Mucosa of stomach (tissue), 1 donor: ENCODE measurements around the gene HERC3.

ENCODE experiments used
- H3K27me3 ChIP-seq: one replicate; pipeline ENCODE4 v1.7.0; 2013; ENCODE audit warnings: mild to moderate bottlenecking, low read length; ENCODE audit not compliant: control insufficient read depth, insufficient read depth
- H3K36me3 ChIP-seq: one replicate; pipeline ENCODE4 v1.7.0; 2013; ENCODE audit warnings: low read length; ENCODE audit not compliant: control insufficient read depth, insufficient read depth
- H3K4me1 ChIP-seq: one replicate; pipeline ENCODE4 v1.7.0; 2013; ENCODE audit warnings: mild to moderate bottlenecking, low read length; ENCODE audit not compliant: control insufficient read depth, insufficient read depth
- H3K4me3 ChIP-seq: one replicate; pipeline ENCODE4 v1.7.0; 2013; ENCODE audit warnings: low read length
- H3K9ac ChIP-seq: one replicate; pipeline ENCODE4 v1.7.0; 2013; ENCODE audit warnings: mild to moderate bottlenecking, low read length, moderate library complexity
- H3K9me3 ChIP-seq: one replicate; pipeline ENCODE4 v1.7.0; 2013; ENCODE audit warnings: mild to moderate bottlenecking, low read length, moderate library complexity; ENCODE audit not compliant: control insufficient read depth
- donor health status: Pancreatic carcinoma.

Gene HERC3

GRCh38 chr4:88745581-88746163, 153.4 kb downstream of the HERC3 start:
- H3K27me3 ChIP-seq: no peaks in the 10 kb centered on the region
- H3K9ac ChIP-seq: no peak overlapping the region
- H3K4me1 ChIP-seq: no peaks in the 10 kb centered on the region
- no peaks in the 10 kb centered on the region for H3K9me3 ChIP-seq
- no peak overlapping the region for H3K4me3 ChIP-seq
- peaks cover 8% of the 10 kb centered on the region for H3K36me3 ChIP-seq

DNA sequence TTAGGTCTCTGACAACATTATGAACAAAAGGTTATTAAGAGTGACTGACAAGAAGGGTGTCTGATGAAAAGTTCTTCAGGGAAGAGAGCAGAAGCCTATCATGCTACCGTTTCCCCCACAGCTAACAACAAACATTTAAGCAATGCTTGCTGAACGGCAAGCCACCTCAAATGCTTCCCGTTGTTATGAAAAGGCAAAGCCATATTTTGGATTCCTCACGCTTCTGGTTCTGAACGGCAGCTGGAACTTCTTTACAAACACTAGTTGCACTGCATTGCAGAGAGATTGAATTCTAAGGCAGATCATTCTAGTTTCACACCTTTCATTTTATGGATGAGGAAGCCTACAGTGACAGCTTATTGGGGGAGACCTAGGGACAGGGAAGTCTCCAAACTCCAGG, 153.9 kb downstream of the HERC3 start:
- H3K9ac ChIP-seq: no peak overlapping the region
- no peak overlapping the region for H3K4me3 ChIP-seq
- no peaks in the 10 kb centered on the region for H3K27me3 ChIP-seq
- no peaks in the 10 kb centered on the region for H3K4me1 ChIP-seq
- peaks cover 8% of the 10 kb centered on the region for H3K36me3 ChIP-seq
- no peaks in the 10 kb centered on the region for H3K9me3 ChIP-seq

GRCh38 chr4:88747351-88747750, 155.1 kb downstream of the HERC3 start:
- peaks cover 8% of the 10 kb centered on the region for H3K36me3 ChIP-seq
- H3K27me3 ChIP-seq: no peaks in the 10 kb centered on the region

DNA sequence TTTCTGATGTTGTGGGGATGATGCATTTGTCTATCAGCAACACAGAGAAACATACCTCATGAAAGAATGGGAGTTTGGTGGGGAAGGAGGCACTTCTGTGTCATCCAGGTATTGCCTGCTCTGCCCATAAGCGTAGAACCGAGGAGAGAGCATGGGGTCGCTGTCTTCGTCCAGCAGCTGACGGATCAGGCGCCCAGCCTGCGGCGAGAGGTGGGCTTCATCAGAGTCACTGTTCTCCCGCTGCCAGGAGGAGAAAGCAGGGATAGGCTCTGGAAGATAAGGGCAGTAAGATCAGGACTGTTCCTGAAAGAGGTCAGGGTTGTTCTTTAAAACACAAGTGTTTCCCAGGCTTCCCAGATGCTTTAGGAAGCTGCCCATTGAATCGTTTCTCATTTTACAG, 158.1 kb downstream of the HERC3 start:
- Histone ChIP-seq H3K36me3 (peaks cover 8% of the 10 kb centered on the region), H3K27me3 (no peaks in the 10 kb centered on the region), H3K9ac (no peak overlapping the region), H3K9me3 (no peaks in the 10 kb centered on the region), H3K4me1 (peaks cover 5% of the 10 kb centered on the region), H3K4me3 (no peak overlapping the region)

More at GRCh38 chr4:88747351-88747750, 155.1 kb downstream of the HERC3 start:
- Histone ChIP-seq H3K9ac (no peak overlapping the region), H3K9me3 (no peaks in the 10 kb centered on the region), H3K4me1 (no peaks in the 10 kb centered on the region), H3K4me3 (no peak overlapping the region)

DNA sequence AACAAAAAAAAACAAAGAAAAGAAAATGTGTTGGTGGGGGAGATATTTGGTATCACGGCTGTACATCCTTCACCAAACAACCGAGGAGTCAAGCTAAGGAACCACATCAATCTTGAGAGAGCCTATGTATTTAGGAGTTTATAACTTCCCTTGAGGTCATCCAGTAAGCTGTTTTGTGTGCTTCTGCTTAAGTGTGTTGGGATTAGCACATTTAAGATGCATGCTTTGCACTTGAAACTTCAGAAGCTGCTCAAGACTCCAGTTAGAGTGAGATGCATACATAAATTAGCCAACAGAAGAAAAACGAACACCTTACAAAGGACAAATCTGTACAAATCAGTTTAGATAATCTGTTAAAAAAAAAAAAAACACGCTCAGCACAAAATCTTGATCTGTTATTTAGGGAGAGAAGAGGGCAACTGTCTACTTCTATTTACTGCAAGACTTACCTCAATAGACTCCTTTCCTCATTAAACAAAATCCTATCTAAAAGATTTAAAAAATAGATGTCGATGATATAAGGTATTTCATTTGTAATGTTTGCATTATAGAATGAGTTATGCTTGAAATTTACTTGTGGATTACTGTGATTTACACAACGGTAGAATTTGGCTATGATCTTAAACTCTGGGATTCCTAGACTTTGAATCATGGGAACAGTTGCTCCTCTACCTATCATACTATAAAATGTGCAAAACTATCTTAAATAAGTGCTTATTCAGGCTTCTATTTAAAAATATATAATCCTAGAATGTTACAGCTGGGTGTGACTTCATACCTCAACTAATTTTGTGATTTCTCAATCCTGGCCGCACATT, 159.2 kb downstream of the HERC3 start:
- Histone ChIP-seq H3K36me3 (peaks cover 8% of the 10 kb centered on the region), H3K27me3 (no peaks in the 10 kb centered on the region), H3K4me3 (no peak overlapping the region), H3K9me3 (no peaks in the 10 kb centered on the region), H3K9ac (no peak overlapping the region), H3K4me1 (peaks cover 5% of the 10 kb centered on the region)

- Histone ChIP-seq H3K9me3 (no peaks in the 10 kb centered on the region), H3K36me3 (peaks cover 8% of the 10 kb centered on the region), H3K27me3 (no peaks in the 10 kb centered on the region), H3K9ac (no peak overlapping the region), H3K4me3 (no peak overlapping the region), H3K4me1 (peaks cover 5% of the 10 kb centered on the region)
Measured at GRCh38 chr4:88752076-88752463, 159.8 kb downstream of the HERC3 start.

- Histone ChIP-seq H3K27me3 (no peaks in the 10 kb centered on the region), H3K4me3 (no peak overlapping the region), H3K36me3 (peaks cover 8% of the 10 kb centered on the region), H3K4me1 (peaks cover 5% of the 10 kb centered on the region), H3K9ac (no peak overlapping the region), H3K9me3 (no peaks in the 10 kb centered on the region)
Measured at GRCh38 chr4:88752754-88753153, 160.5 kb downstream of the HERC3 start.

GRCh38 chr4:88753658-88754571, 161.6 kb downstream of the HERC3 start:
- H3K4me3 ChIP-seq: no peak overlapping the region
- H3K9ac ChIP-seq: no peak overlapping the region
- no peaks in the 10 kb centered on the region for H3K9me3 ChIP-seq
- peaks cover 8% of the 10 kb centered on the region for H3K36me3 ChIP-seq
- H3K4me1 ChIP-seq: peaks cover 13% of the 10 kb centered on the region
- H3K27me3 ChIP-seq: no peaks in the 10 kb centered on the region

- no peaks in the 10 kb centered on the region for H3K27me3 ChIP-seq
- no peaks in the 10 kb centered on the region for H3K9me3 ChIP-seq
- H3K4me1 ChIP-seq: peaks cover 15% of the 10 kb centered on the region
- peaks cover 5% of the 10 kb centered on the region for H3K36me3 ChIP-seq
- H3K9ac ChIP-seq: no peak overlapping the region
- H3K4me3 ChIP-seq: no peak overlapping the region
Measured at GRCh38 chr4:88754796-88755195, 162.5 kb downstream of the HERC3 start.

DNA sequence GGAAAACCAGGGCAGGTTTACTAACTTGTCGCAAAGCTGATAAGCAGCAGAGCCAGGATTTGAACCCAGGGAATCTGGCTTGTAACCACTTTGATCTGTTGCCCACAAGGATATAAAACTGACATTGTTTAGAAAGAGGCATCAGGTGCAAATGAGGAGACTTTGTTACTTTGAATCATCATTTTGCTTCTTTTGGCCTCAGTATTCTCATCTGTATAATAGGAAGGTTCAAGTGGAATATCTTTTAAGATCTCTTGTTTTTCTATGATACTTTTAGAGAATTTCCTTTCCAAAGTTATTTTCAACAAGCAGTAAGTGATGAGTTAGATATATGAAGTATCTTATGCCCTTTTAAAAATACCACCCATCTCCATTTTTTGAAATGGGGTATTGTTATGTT, 163.2 kb downstream of the HERC3 start:
- Histone ChIP-seq H3K4me3 (no peak overlapping the region), H3K9ac (no peak overlapping the region), H3K27me3 (no peaks in the 10 kb centered on the region), H3K4me1 (peaks cover 15% of the 10 kb centered on the region), H3K9me3 (no peaks in the 10 kb centered on the region), H3K36me3 (no peaks in the 10 kb centered on the region)

GRCh38 chr4:88756149-88756548, 163.9 kb downstream of the HERC3 start:
- H3K36me3 ChIP-seq: no peaks in the 10 kb centered on the region
- H3K27me3 ChIP-seq: no peaks in the 10 kb centered on the region
- peaks cover 15% of the 10 kb centered on the region for H3K4me1 ChIP-seq
- H3K9me3 ChIP-seq: no peaks in the 10 kb centered on the region
- no peak overlapping the region for H3K4me3 ChIP-seq
- H3K9ac ChIP-seq: no peak overlapping the region

DNA sequence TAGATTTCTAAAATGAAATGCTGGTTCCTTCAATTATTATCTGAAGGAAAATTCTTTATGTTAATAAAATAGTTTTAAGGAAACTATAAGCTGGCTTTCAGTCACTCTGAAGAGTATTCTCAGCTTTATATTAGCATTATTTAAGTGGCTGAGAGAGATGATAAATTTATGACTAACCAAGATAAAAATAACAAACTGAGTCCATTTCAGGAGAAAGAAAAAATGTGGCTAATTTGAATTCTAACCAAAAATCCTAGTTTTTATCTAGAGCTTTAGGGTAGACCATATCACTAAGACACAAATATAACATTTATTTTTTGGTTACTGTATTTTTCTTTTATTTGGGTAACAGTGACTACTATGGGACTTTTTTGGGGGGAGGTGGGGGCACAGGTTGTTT, 164.8 kb downstream of the HERC3 start:
- Histone ChIP-seq H3K9me3 (no peaks in the 10 kb centered on the region), H3K9ac (no peak overlapping the region), H3K4me1 (peaks cover 15% of the 10 kb centered on the region), H3K4me3 (no peak overlapping the region), H3K27me3 (no peaks in the 10 kb centered on the region), H3K36me3 (no peaks in the 10 kb centered on the region)
